Lung (tissue), 12 donors: ENCODE measurements around the gene TNFSF13. TPM values are rescaled to one million over a fixed set of nuclear protein-coding genes. Genes with fewer than 3 reads are reported as not detected.

ENCODE experiments used
- ATAC-seq: fragments of 200-7000 bp; cut with Tn5 transposase; one replicate; pipeline ENCODE4 v1.9.1; 2020; ENCODE audit warnings: moderate number of reproducible peaks; ENCODE audit not compliant: insufficient read depth, low FRiP score
- DNase-seq, 3 donors: peaks; one replicate each; pipeline ENCODE4 v3.0.0-alpha.2; 2013 to 2017
- H3K27ac ChIP-seq, 2 donors: one replicate each; pipeline ENCODE4 v1.5.1; 2013; ENCODE audit warnings: mild to moderate bottlenecking in 2 of 2, moderate library complexity in 2 of 2, control low read depth in 1 of 2, inconsistent platforms in 1 of 2, low read depth in 1 of 2, low read length in 1 of 2
- H3K27me3 ChIP-seq, 3 donors: one replicate each; pipeline ENCODE4 v1.5.1; 2013; ENCODE audit warnings: low read length in 2 of 3; ENCODE audit not compliant: control insufficient read depth in 3 of 3, insufficient read depth in 3 of 3
- H3K36me3 ChIP-seq, 4 donors: one replicate each; pipeline ENCODE4 v1.5.1; 2013; ENCODE audit warnings: low read length in 4 of 4, mild to moderate bottlenecking in 1 of 4, moderate library complexity in 1 of 4; ENCODE audit not compliant: control insufficient read depth in 4 of 4, insufficient read depth in 4 of 4
- H3K4me1 ChIP-seq, 5 donors: one replicate each; pipeline ENCODE4 v1.5.1; 2013; ENCODE audit warnings: low read length in 5 of 5, mild to moderate bottlenecking in 2 of 5, moderate library complexity in 1 of 5; ENCODE audit not compliant: control insufficient read depth in 5 of 5, insufficient read depth in 5 of 5
- H3K4me3 ChIP-seq: one replicate; pipeline ENCODE4 v1.5.1; 2013; ENCODE audit warnings: mild to moderate bottlenecking, control low read depth, moderate library complexity
- H3K9ac ChIP-seq, 2 donors: one replicate each; pipeline ENCODE4 v1.5.1; 2013; ENCODE audit warnings: low read length in 2 of 2, control low read depth in 1 of 2; ENCODE audit not compliant: insufficient read depth in 1 of 2
- H3K9me3 ChIP-seq, 4 donors: one replicate each; pipeline ENCODE4 v1.5.1; 2013; ENCODE audit warnings: low read length in 3 of 4, mild to moderate bottlenecking in 1 of 4, moderate library complexity in 1 of 4; ENCODE audit not compliant: control insufficient read depth in 4 of 4, insufficient read depth in 3 of 4
- CTCF ChIP-seq: IDR thresholded peaks from 2 replicates; pipeline ENCODE4 v1.5.1; 2012; ENCODE audit warnings: mild to moderate bottlenecking; ENCODE audit errors: control extremely low read depth, extremely low read depth
- WGBS, 2 donors: extraction: QIAGEN DNeasy Blood & Tissue Kit; methylation state at CpG; one replicate each; pipeline ENCODE4 v1.1.7; 2013; 5-methylcytosine and 5-hydroxymethylcytosine counted together
- polyA plus RNA-seq, 2 donors: library from polyadenylated mRNA; stranded (reverse); fragments of 200-250 nt; gene quantifications; one replicate each; pipeline ENCODE4 v1.2.1, GENCODE V29; 2013
- total RNA-seq, 2 donors: library from RNA; depleted of rRNA in 1 of 2; stranded (reverse); fragments of >200 nt in 1 of 2; gene quantifications; one replicate each; pipeline ENCODE4 v1.2.1, GENCODE V29; 2014 to 2021
- donor health status: control.
- donor health status: control.
- donor health status: Bipolar disorder and iron deficiency.
- donor health status: healthy.
- donor health status: DM: yes; HTN: yes; CAD: no.

TNFSF13 gene
- total and polyA plus RNA-seq, 4 donors = 48.7 to 140 (median 93.7) TPM

- H3K9ac ChIP-seq = no peak overlapping the region
- no peaks in the 10 kb centered on the region for H3K4me1 ChIP-seq
- H3K36me3 ChIP-seq = no peaks in the 10 kb centered on the region
- no peaks in the 10 kb centered on the region for H3K27me3 ChIP-seq
- H3K27ac ChIP-seq = no peak overlapping the region
- H3K4me3 ChIP-seq = no peak overlapping the region
- no peak for TF ChIP-seq CTCF
- peaks cover 0 to 9% (median 0%) of the 10 kb centered on the region in 4 donors for H3K9me3 ChIP-seq
- DNase-seq (no peak), ATAC-seq (no peak)
Observed at GRCh38 chr17:7528842-7529241, 29.7 kb upstream of the TNFSF13 start.

- WGBS, 2 donors = 78 to 82% methylated on average over 6 of the region's 6 CpGs
- H3K27ac ChIP-seq = no peak overlapping the region
Observed at GRCh38 chr17:7530023-7530900, 28.3 kb upstream of the TNFSF13 start.

GRCh38 chr17:7538050-7538449 lies 20.5 kb upstream of the TNFSF13 start:
- Histone ChIP-seq H3K27me3 (no peaks in the 10 kb centered on the region), H3K36me3 (no peaks in the 10 kb centered on the region), H3K4me1 (no peaks in the 10 kb centered on the region), H3K27ac (no peak overlapping the region), H3K4me3 (no peak overlapping the region), H3K9ac (no peak overlapping the region), H3K9me3 (peaks cover 0 to 3% (median 0%) of the 10 kb centered on the region in 4 donors)
- ATAC-seq (no peak), DNase-seq (no peak)
- TF ChIP-seq CTCF = no peak
- 82 to 93% methylated on average over 3 of the region's 3 CpGs for WGBS, 2 donors

More at GRCh38 chr17:7530023-7530900, 28.3 kb upstream of the TNFSF13 start:
- no peak for TF ChIP-seq CTCF
- no peak for ATAC-seq
- Histone ChIP-seq H3K36me3 (no peaks in the 10 kb centered on the region), H3K9ac (no peak overlapping the region), H3K4me1 (no peaks in the 10 kb centered on the region), H3K4me3 (no peak overlapping the region), H3K27me3 (no peaks in the 10 kb centered on the region), H3K9me3 (peaks cover 0 to 9% (median 0%) of the 10 kb centered on the region in 4 donors)
- no peak for DNase-seq
